Measurements from ENCODE around the gene CFL2.

- no peak for TF ChIP-seq CTCF (IDR thresholded peaks at IDR 0.05; ENCODE audit: insufficient read depth, low read depth, low read length)
- no peak for TF ChIP-seq EZH2 (IDR thresholded peaks at IDR 0.05; ENCODE audit: insufficient read depth, low read length)
These were observed 12.6 kb downstream of the CFL2 start for GRCh38 chr14:34701808-34702207.

Data from astrocyte (in vitro differentiated cells and primary cell).